ENCODE results near the gene ZNF865. TPM values are rescaled to one million over a fixed set of nuclear protein-coding genes. Genes with fewer than 3 reads are reported as not detected.

The ZNF865 gene
- total and polyA plus RNA-seq, 10 of the 15 experiments (the other 5 are each of a cell fraction or from before 2014, with no cell fraction given): 0.02 to 18.3 (median 0.90) TPM

DNA sequence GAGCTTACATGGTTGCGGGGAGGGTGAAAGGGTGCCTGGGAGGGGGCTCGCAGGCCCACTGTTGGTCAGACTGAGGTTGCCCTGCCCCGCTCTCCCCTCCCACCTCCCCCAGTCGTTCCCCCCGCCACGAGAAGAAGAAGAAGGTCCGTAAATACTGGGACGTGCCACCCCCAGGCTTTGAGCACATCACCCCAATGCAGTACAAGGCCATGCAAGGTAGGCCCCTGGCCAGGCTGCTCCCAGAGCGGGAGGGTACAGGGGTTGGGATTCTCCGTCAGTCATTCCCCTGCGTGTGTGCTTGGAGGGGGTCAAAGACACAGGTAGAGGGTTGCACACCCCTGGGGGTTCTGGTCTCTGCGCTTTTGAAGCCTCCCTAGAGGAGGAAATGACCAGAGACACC is 55.0 kb downstream of the ZNF865 start (continued):
- TF ChIP-seq PAX8 (IDR thresholded peaks at IDR 0.05) (no peak), EZH2 (IDR thresholded peaks at IDR 0.05; ENCODE audit: borderline replicate concordance, control insufficient read depth, low read depth, low read length) (no peak), RELB (IDR thresholded peaks at IDR 0.05; ENCODE audit: low read depth) (no peak), PBX3 (IDR thresholded peaks at IDR 0.05; ENCODE audit: insufficient replicate concordance, low read depth, low read length) (no peak)
- TF ChIP-seq, protein P1, sequence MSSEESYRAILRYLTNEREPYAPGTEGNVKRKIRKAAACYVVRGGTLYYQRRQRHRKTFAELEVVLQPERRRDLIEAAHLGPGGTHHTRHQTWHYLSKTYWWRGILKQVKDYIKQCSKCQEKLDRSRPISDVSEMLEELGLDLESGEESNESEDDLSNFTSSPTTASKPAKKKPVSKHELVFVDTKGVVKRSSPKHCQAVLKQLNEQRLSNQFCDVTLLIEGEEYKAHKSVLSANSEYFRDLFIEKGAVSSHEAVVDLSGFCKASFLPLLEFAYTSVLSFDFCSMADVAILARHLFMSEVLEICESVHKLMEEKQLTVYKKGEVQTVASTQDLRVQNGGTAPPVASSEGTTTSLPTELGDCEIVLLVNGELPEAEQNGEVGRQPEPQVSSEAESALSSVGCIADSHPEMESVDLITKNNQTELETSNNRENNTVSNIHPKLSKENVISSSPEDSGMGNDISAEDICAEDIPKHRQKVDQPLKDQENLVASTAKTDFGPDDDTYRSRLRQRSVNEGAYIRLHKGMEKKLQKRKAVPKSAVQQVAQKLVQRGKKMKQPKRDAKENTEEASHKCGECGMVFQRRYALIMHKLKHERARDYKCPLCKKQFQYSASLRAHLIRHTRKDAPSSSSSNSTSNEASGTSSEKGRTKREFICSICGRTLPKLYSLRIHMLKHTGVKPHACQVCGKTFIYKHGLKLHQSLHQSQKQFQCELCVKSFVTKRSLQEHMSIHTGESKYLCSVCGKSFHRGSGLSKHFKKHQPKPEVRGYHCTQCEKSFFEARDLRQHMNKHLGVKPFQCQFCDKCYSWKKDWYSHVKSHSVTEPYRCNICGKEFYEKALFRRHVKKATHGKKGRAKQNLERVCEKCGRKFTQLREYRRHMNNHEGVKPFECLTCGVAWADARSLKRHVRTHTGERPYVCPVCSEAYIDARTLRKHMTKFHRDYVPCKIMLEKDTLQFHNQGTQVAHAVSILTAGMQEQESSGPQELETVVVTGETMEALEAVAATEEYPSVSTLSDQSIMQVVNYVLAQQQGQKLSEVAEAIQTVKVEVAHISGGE (CRISPR knock-in tag; IDR thresholded peaks at IDR 0.05): no peak

DNA sequence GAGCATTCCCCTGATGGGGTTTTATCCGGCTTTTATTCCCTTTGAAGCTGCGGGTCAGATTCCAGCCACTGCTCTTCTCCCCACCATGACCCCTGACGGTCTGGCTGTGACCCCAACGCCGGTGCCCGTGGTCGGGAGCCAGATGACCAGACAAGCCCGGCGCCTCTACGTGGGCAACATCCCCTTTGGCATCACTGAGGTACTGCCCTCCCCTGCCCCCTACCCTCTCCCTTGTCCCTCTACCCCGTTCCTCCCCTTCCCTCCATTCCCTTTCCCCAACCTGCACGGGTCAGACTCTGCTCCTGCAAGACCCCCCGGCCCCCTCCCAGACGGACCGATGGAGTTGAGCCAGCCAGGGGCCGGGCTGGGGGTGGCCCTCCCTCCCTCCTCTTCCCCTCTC is 55.5 kb downstream of the ZNF865 start:
- CTCF ChIA-PET: no interaction called here
- DNase-seq (ENCODE audit: low read depth, low spot score): no peak
- in situ Hi-C loops (cut with MboI) (loop anchor here (25.0 kb wide), 1 partner anchor 1524 kb away; the partner anchor contains the start of gene CNOT3), intact Hi-C loops (cut with micrococcal nuclease; ENCODE audit: unreplicated experiment) (no loop called here)
- SMC1A ChIA-PET (ENCODE audit: uncharacterized antibody, unreplicated experiment): no interaction called here
- Histone ChIP-seq H3K4me2 (ENCODE audit: control insufficient read depth, insufficient read depth) (no peak overlapping the region), H3K4me3 (no peak overlapping the region), H3K27ac (ENCODE audit: control insufficient read depth, insufficient read depth) (no peak overlapping the region), H2AFZ (ENCODE audit: control insufficient read depth, low read depth, low read length) (no peak overlapping the region), H3K4me1 (ENCODE audit: control insufficient read depth, insufficient read depth, low read length) (peaks cover 12% of the 10 kb centered on the region), H3K27me3 (replicated peaks in 1 of 2; ENCODE audit: control insufficient read depth in 2 of 2, insufficient read depth in 2 of 2, low read length in 1 of 2) (no peaks in the 10 kb centered on the region), H3K9ac (ENCODE audit: control insufficient read depth, insufficient read depth, low read length) (no peak overlapping the region), H3K79me2 (ENCODE audit: control insufficient read depth, insufficient read depth, low read length) (peaks cover 55% of the 10 kb centered on the region), H3K9me3 (replicated peaks; ENCODE audit: control insufficient read depth, insufficient read depth, low read length) (no peaks in the 10 kb centered on the region), H3K36me3 (ENCODE audit: control insufficient read depth in 2 of 2, insufficient read depth in 2 of 2, low read length in 1 of 2) (peaks cover 31 to 55% of the 10 kb centered on the region in 2 experiments), H4K20me1 (ENCODE audit: control insufficient read depth, insufficient read depth) (peaks cover 24% of the 10 kb centered on the region)
- no peak for ATAC-seq
- RAD21 ChIA-PET (ENCODE audit: unreplicated experiment): no interaction called here
- POLR2A ChIA-PET: no interaction called here
- no TSS peak for BruUV-seq (replicated peaks)
- no peak for FAIRE-seq
- 93% methylated on average over 10 of the region's 16 CpGs for WGBS (ENCODE audit: insufficient coverage, insufficient replicate concordance, low lambda C conversion rate, missing lambda C conversion rate)
- no peak for TF ChIP-seq MYB (IDR thresholded peaks at IDR 0.05; ENCODE audit: borderline replicate concordance, low read depth, low read length)
- TF ChIP-seq POLR2A (IDR thresholded peaks at IDR 0.05; ENCODE audit: low read depth, low read length): 0 out of 2 replicates have a peak, but pooled peaks have one; percentile 1
